GM18526 (cell line): ENCODE data around the gene C8A.

ENCODE experiments used
- POLR2A ChIP-seq: IDR thresholded peaks from 3 replicates; pipeline ENCODE4 v1.6.1; 2011; ENCODE audit not compliant: insufficient read length; ENCODE audit errors: extremely low read depth

C8A gene

GRCh38 chr1:56831871-56832693 is 22.5 kb upstream of the C8A start:
- no peak for TF ChIP-seq POLR2A

DNA sequence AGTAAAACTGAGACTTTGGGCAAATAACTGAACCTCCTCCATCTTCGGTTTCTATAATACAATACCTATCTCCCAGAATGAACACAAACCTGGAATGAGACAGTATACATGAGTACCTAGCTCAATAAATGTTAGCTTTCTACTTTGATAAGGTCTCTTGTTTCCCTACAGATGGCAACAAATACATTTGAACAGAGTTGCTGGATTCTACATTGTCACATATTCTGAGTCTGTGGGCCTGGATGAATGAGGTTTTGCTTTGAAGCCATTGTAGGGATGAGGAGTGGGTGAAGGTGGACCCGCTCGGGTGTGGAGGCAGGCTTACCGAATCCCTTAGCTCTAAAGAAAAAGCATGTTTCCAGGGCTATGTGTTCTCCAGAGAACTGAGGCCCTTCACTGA is 21.5 kb upstream of the C8A start:
- no peak for TF ChIP-seq POLR2A

DNA sequence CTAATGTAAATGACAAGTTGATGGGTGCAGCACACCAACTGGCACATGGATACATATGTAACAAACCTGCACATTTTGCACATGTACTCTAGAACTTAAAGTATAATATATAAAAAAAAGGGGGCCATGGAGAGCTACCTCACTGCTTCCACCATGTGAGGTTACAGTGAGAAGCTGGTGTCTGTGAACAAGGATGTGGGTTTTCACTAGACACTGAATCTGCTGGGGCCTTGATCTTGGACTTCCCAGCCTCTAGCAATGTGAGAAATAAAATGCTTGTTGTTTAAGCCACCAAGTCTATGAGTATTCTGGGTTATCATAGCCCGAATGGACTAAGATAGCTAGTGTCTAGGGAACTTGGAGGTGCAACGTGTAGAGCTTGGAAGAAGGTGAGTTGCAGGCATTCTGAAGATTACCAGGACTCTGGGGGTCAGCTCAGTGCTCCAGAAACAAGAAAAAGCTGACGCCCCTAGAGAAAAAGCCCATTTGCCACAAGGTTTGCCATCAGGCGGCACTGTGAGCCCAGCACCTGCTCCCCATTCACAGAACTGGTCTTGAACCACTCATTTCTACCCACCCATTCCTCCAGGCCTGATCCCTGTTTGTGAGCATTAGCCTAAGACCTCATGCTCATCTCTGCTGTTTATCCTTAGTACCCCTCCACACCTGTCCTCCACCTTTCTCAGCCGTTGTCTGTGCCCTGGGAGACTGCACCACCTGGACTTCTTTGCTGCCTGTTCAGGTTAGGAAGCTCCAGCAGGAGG is 20.3 kb upstream of the C8A start:
- TF ChIP-seq POLR2A, result no peak

- TF ChIP-seq POLR2A, result no peak
Observed at GRCh38 chr1:56835657-56836056, 18.9 kb upstream of the C8A start.

DNA sequence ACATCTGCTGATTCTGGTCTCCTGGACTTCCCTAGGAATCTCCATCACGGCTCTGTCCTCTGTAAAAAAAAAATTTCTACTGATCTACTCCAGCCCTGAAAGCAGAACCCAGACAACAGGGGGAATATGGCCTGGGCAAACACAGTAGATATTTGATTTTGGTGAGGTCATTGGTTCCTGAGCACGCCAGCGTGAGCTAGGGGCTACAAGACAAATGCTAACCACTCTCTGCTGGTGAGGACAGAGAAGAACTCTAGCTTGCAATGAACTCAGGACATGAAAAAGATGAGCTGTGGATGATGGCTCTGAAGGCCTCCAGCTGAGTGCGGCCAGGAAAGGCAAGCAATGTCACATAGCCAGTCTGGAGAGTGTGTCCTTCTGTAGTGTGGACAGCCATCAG is 18.2 kb upstream of the C8A start:
- no peak for TF ChIP-seq POLR2A

- no peak for TF ChIP-seq POLR2A
Observed at GRCh38 chr1:56837244-56837939, 17.2 kb upstream of the C8A start.

- no peak for TF ChIP-seq POLR2A
Observed at GRCh38 chr1:56838759-56839158, 15.8 kb upstream of the C8A start.

- TF ChIP-seq POLR2A, result no peak
Observed at GRCh38 chr1:56843544-56843943, 11.1 kb upstream of the C8A start.

DNA sequence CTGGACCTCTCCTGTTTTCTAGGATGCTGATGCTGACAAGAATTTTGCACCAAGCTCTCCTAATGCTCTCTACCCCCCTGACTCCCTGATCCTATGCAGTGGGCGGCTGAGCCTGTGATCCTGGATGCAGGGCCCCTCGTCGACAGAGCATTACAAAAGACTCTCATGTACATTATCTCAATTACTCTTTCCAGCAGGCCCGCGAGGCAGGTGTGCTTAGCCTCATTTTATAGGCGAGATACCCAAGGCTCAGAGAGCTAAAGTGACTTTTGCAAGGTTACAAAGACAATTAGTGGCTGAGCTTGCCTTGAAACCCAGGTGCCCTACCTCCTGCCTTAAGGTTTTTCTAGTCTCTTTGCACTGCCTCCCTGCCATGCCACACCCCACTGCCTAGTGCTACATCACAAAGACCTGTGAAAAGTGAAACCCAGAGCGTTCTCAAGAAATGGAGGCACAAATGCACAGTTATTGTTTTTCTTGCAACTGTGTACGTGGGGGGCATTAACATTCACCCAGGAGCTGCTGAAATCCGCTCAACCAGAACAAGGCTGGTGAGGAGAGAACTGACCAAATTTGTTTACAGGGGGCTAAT is 10.0 kb upstream of the C8A start:
- TF ChIP-seq POLR2A, result no peak

GRCh38 chr1:56845343-56845742 is 9.3 kb upstream of the C8A start:
- TF ChIP-seq POLR2A, result no peak

DNA sequence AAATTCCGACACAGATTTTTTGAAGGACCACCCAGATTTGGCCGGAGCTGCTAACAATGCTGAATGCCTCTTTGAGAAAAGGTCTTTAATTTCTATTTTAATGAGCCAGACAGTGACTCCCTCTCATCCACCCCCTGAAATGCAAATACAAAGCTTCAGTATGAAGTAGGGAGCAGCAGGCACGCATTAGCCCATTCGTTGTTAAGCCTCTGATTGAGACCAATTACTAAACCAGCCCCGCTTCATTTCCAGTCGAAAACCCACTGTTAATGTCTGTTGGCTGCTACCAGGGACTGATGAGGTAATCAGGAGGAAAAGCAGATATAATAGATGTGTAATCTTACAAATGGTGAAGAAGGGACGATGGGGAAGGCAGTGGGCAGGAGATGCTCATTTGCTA is 4.8 kb upstream of the C8A start:
- TF ChIP-seq POLR2A, result no peak

DNA sequence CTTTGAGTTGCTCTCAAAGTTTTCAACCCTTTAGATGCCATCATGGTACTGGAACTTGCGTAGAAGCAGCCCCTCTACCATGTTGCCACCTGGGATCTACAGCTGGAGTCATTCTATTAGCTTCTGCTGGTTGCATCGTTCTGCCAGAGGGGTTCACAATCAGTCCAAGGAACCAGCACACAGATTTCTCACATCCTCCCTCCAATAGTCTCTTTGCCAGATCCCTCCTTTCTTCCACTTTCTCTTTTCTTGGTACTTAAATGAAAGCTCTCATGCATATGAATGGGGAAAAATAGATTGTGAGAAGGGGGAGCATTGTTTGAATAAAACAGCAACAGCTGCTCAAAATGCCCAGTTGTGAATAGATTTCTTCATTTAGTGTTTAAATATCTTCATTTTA is 4.2 kb upstream of the C8A start:
- TF ChIP-seq POLR2A, result no peak

- TF ChIP-seq POLR2A, result no peak
Observed at GRCh38 chr1:56850922-56851321, 3.7 kb upstream of the C8A start.

DNA sequence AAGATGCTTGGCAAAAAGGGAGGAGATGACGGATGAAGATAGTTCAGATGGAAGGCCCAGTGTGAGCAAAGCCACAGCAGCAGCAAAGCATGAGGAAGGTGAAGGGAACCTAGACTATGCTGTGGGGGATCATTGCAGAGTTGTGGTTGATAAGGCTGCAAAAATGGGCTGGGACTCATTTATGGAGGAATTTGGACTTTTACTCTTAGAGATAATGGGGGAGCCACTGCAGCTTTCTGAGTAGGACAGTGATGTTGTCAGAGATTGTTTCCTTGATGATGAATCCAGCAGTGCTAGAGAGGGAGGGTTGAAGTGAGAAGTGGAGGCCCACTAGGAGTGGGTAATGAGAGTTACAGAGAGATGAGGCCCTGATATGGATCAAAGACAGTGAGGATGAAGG is 2.1 kb upstream of the C8A start:
- TF ChIP-seq POLR2A, result no peak

GRCh38 chr1:56855190-56855589 is 593 bp downstream of the C8A start:
- TF ChIP-seq POLR2A, result no peak
